PC-3 (cell line): ENCODE data around the gene AKAP8L. TPM values are rescaled to one million over a fixed set of nuclear protein-coding genes. Genes with fewer than 3 reads are reported as not detected.

ENCODE experiments used
- ATAC-seq: fragments of 200-7000 bp; cut with Tn5 transposase; 2 replicates; pipeline ENCODE4 v1.9.1; 2020; ENCODE audit warnings: mild to moderate bottlenecking, moderate library complexity
- BruUV-seq: library from RNA; stranded (reverse); fragments of 400-500 nt; replicated peaks from 2 replicates; lab custom pipeline; 2021; lab: Mats Ljungman, UMichigan
- CTCF ChIA-PET: fragments of 300-600 bp; sonication (Branson Sonifier 250); formaldehyde crosslinking; loops from one replicate; lab custom pipeline; 2022; ENCODE audit warnings: antibody characterized with exemption; lab: Charles Lee
- POLR2A ChIA-PET: fragments of 300-600 bp; sonication (Branson Sonifier 250); formaldehyde crosslinking; loops from one replicate; lab custom pipeline; 2022; ENCODE audit warnings: antibody characterized with exemption; ENCODE audit not compliant: unreplicated experiment; lab: Charles Lee
- DNase-seq: peaks from one replicate; pipeline ENCODE4 v3.0.0-alpha.2; 2015
- H2AFZ ChIP-seq: fragments of 300-600 bp; sonication (generic); 2 replicates; pipeline ENCODE4 v1.6.0; 2016; ENCODE audit warnings: antibody characterized with exemption, low read length
- H3F3A ChIP-seq: fragments of 300-600 bp; sonication (generic); one replicate; pipeline ENCODE4 v1.6.0; 2017; ENCODE audit warnings: antibody characterized with exemption, low read length, control low read depth, mild to moderate bottlenecking; ENCODE audit not compliant: unreplicated experiment
- H3K27ac ChIP-seq: fragments of 300-600 bp; sonication (generic); 2 replicates; pipeline ENCODE4 v1.5.1; 2016; ENCODE audit warnings: mild to moderate bottlenecking, low read length
- H3K27me3 ChIP-seq: fragments of 300-600 bp; sonication (generic); 2 replicates; pipeline ENCODE4 v1.6.1; 2016; ENCODE audit warnings: low read length, mixed read lengths
- H3K36me3 ChIP-seq: fragments of 300-600 bp; sonication (generic); 2 replicates; pipeline ENCODE4 v1.6.1; 2016; ENCODE audit warnings: low read depth, mixed run types, low read length, mixed read lengths
- H3K4me1 ChIP-seq: fragments of 300-600 bp; sonication (generic); 2 replicates; pipeline ENCODE4 v1.5.1; 2016; ENCODE audit warnings: low read length; ENCODE audit not compliant: insufficient read depth
- H3K4me2 ChIP-seq: fragments of 300-600 bp; sonication (generic); 2 replicates; pipeline ENCODE4 v1.6.0; 2016; ENCODE audit warnings: low read length
- H3K4me3 ChIP-seq: fragments of 300-600 bp; sonication (generic); 2 replicates; pipeline ENCODE4 v1.5.1; 2016; ENCODE audit warnings: mild to moderate bottlenecking, low read length, mixed read lengths
- H3K79me2 ChIP-seq: fragments of 300-600 bp; sonication (generic); 2 replicates; pipeline ENCODE4 v1.6.1; 2017; ENCODE audit warnings: low read length, mixed read lengths
- H3K9ac ChIP-seq: fragments of 300-600 bp; sonication (generic); 2 replicates; pipeline ENCODE4 v1.6.0; 2016; ENCODE audit warnings: mild to moderate bottlenecking, low read length
- H3K9me2 ChIP-seq: fragments of 300-600 bp; sonication (generic); replicated peaks from 2 replicates; pipeline ENCODE4 v1.6.1; 2016; ENCODE audit warnings: mixed run types, low read length, mixed read lengths
- H3K9me3 ChIP-seq: fragments of 300-600 bp; sonication (generic); 2 replicates; pipeline ENCODE4 v1.6.1; 2016; ENCODE audit warnings: low read length, mixed read lengths
- H4K20me1 ChIP-seq: fragments of 300-600 bp; sonication (generic); 2 replicates; pipeline ENCODE4 v1.6.1; 2016; ENCODE audit warnings: low read length, mixed read lengths
- CTCF ChIP-seq: fragments of 300-600 bp; sonication (generic); conservative IDR thresholded peaks from 2 replicates; pipeline ENCODE4 v1.5.1; 2017; ENCODE audit warnings: antibody characterized with exemption, low read depth, mild to moderate bottlenecking, low read length
- EZH2 ChIP-seq: fragments of 300-600 bp; sonication (generic); IDR thresholded peaks from one replicate; pipeline ENCODE4 v1.6.1; 2017; ENCODE audit warnings: antibody characterized with exemption, mild to moderate bottlenecking, low read length; ENCODE audit not compliant: unreplicated experiment
- EZH2phosphoT487 ChIP-seq: fragments of 300-600 bp; sonication (generic); IDR thresholded peaks from 2 replicates; pipeline ENCODE4 v1.6.1; 2018; ENCODE audit warnings: mild to moderate bottlenecking, antibody characterized with exemption, low read length, borderline replicate concordance
- intact Hi-C: fragments of 100-400 bp; cut with micrococcal nuclease; formaldehyde crosslinking; loops from 2 replicates; pipeline ENCODE4 v1.9.0; 2023
- total RNA-seq: library from RNA; depleted of rRNA; stranded (reverse); fragments of >200 nt; gene quantifications from 2 replicates; pipeline ENCODE4 v1.2.3, GENCODE V29; 2014

The AKAP8L gene
- total RNA-seq, 1 experiment from 2014 or later = 97.9 TPM

GRCh38 chr19:15445227-15445605 lies 26.4 kb upstream of the AKAP8L start:
- DNase-seq = no peak
- no peak overlapping the region for H3K4me3 ChIP-seq
- TF ChIP-seq EZH2phosphoT487 (no peak), EZH2 (no peak), CTCF (no peak)
- H3K36me3 ChIP-seq = no peaks in the 10 kb centered on the region
- H3K79me2 ChIP-seq = no peaks in the 10 kb centered on the region
- intact Hi-C loops = no loop called here
- no peak for ATAC-seq
- no peak overlapping the region for H2AFZ ChIP-seq
- CTCF ChIA-PET = no interaction called here
- no peak overlapping the region for H3K4me2 ChIP-seq
- 0 out of 2 replicates have a peak, but pooled peaks cover 2% of the 10 kb centered on the region for H3K9me2 ChIP-seq
- no peak overlapping the region for H3K9ac ChIP-seq
- no peaks in the 10 kb centered on the region for H3F3A ChIP-seq
- POLR2A ChIA-PET = no interaction called here
- H3K27ac ChIP-seq = no peak overlapping the region
- no peaks in the 10 kb centered on the region for H4K20me1 ChIP-seq
- H3K9me3 ChIP-seq = no peaks in the 10 kb centered on the region
- no peaks in the 10 kb centered on the region for H3K27me3 ChIP-seq
- H3K4me1 ChIP-seq = 0 out of 2 replicates have a peak, but pooled peaks cover 5% of the 10 kb centered on the region
- no TSS peak for BruUV-seq

GRCh38 chr19:15444505-15445226 lies 25.9 kb upstream of the AKAP8L start:
- Histone ChIP-seq H4K20me1 (no peaks in the 10 kb centered on the region), H3K4me2 (no peak overlapping the region), H3K4me3 (no peak overlapping the region), H3K27ac (no peak overlapping the region), H3K9me3 (no peaks in the 10 kb centered on the region), H3K27me3 (no peaks in the 10 kb centered on the region), H3K4me1 (0 out of 2 replicates have a peak, but pooled peaks cover 5% of the 10 kb centered on the region), H3K36me3 (no peaks in the 10 kb centered on the region), H3F3A (no peaks in the 10 kb centered on the region), H3K9ac (no peak overlapping the region), H2AFZ (no peak overlapping the region), H3K9me2 (no peaks in the 10 kb centered on the region), H3K79me2 (no peaks in the 10 kb centered on the region)
- DNase-seq = no peak
- intact Hi-C loops = no loop called here
- ATAC-seq = no peak
- POLR2A ChIA-PET = no interaction called here
- TF ChIP-seq EZH2 (no peak), EZH2phosphoT487 (no peak), CTCF (no peak)
- no TSS peak for BruUV-seq
- CTCF ChIA-PET = no interaction called here

DNA sequence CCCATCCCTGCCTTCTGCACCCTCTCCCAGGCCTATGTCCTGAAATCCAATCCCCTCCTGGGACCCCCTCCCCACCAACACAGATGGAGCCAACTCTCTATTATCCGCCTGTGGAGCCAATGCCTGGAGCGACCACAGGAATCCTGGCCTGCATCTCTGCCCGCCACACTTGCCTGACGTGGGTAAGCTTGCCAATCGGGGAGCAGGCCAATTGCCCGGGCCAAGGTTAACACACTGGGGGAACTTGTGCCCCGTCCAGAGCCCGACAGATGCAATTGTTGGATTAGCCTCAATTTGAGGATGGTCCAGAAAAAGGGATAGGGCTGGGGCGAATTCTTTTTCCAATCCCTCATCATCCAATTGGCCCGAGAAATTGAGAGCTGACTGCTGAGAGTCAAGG lies 25.1 kb upstream of the AKAP8L start:
- Histone ChIP-seq H3K27ac (no peak overlapping the region), H2AFZ (no peak overlapping the region), H4K20me1 (no peaks in the 10 kb centered on the region), H3K36me3 (no peaks in the 10 kb centered on the region), H3K27me3 (no peaks in the 10 kb centered on the region), H3F3A (no peaks in the 10 kb centered on the region), H3K9ac (no peak overlapping the region), H3K4me1 (0 out of 2 replicates have a peak, but pooled peaks cover under 1% of the 10 kb centered on the region), H3K9me2 (no peaks in the 10 kb centered on the region), H3K79me2 (no peaks in the 10 kb centered on the region), H3K4me3 (no peak overlapping the region), H3K9me3 (no peaks in the 10 kb centered on the region), H3K4me2 (no peak overlapping the region)
- CTCF ChIA-PET = no interaction called here
- BruUV-seq = no TSS peak
- TF ChIP-seq EZH2phosphoT487 = no peak
- TF ChIP-seq CTCF = no peak
- POLR2A ChIA-PET = no interaction called here
- intact Hi-C loops = no loop called here
- ATAC-seq (no peak), DNase-seq (no peak)
